ENCODE measurements around the gene IQGAP2. TPM values are rescaled to one million over a fixed set of nuclear protein-coding genes. Genes with fewer than 3 reads are reported as not detected.

The IQGAP2 gene
- total and polyA plus RNA-seq, 9 of the 15 experiments (the other 6 are each of a cell fraction or from before 2014, with no cell fraction given): 8.7 to 23.2 (median 17.4) TPM

DNA sequence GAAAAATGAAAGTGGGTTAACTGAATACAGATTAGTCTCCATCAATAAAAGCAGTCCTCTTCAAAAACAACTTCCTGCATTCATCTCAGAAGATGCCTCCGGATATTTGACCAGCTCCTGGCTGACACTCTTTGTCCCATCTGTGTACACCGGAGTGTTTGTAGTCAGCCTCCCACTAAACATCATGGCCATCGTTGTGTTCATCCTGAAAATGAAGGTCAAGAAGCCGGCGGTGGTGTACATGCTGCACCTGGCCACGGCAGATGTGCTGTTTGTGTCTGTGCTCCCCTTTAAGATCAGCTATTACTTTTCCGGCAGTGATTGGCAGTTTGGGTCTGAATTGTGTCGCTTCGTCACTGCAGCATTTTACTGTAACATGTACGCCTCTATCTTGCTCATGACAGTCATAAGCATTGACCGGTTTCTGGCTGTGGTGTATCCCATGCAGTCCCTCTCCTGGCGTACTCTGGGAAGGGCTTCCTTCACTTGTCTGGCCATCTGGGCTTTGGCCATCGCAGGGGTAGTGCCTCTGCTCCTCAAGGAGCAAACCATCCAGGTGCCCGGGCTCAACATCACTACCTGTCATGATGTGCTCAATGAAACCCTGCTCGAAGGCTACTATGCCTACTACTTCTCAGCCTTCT is 329.4 kb downstream of the IQGAP2 start (continued):
- TF ChIP-seq ATF1 (CRISPR knock-in tag; IDR thresholded peaks at IDR 0.05) (no peak), ATF1 (tag; IDR thresholded peaks at IDR 0.05) (no peak), MYC (IDR thresholded peaks at IDR 0.05; ENCODE audit: low read depth, low read length) (no peak), MYC (CRISPR knock-in tag; IDR thresholded peaks at IDR 0.05; ENCODE audit: borderline replicate concordance, low read depth) (no peak), ZNF707 (CRISPR knock-in tag; conservative IDR thresholded peaks at IDR 0.05) (no peak), NFE2 (IDR thresholded peaks at IDR 0.05; ENCODE audit: low read depth) (no peak), ZC3H8 (IDR thresholded peaks at IDR 0.05) (no peak)
- TF ChIP-seq, protein P1, sequence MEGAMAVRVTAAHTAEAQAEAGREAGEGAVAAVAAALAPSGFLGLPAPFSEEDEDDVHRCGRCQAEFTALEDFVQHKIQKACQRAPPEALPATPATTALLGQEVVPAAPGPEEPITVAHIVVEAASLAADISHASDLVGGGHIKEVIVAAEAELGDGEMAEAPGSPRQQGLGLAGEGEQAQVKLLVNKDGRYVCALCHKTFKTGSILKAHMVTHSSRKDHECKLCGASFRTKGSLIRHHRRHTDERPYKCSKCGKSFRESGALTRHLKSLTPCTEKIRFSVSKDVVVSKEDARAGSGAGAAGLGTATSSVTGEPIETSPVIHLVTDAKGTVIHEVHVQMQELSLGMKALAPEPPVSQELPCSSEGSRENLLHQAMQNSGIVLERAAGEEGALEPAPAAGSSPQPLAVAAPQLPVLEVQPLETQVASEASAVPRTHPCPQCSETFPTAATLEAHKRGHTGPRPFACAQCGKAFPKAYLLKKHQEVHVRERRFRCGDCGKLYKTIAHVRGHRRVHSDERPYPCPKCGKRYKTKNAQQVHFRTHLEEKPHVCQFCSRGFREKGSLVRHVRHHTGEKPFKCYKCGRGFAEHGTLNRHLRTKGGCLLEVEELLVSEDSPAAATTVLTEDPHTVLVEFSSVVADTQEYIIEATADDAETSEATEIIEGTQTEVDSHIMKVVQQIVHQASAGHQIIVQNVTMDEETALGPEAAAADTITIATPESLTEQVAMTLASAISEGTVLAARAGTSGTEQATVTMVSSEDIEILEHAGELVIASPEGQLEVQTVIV (CRISPR knock-in tag; IDR thresholded peaks at IDR 0.05; ENCODE audit: borderline replicate concordance): no peak
- TF ChIP-seq, protein P2, sequence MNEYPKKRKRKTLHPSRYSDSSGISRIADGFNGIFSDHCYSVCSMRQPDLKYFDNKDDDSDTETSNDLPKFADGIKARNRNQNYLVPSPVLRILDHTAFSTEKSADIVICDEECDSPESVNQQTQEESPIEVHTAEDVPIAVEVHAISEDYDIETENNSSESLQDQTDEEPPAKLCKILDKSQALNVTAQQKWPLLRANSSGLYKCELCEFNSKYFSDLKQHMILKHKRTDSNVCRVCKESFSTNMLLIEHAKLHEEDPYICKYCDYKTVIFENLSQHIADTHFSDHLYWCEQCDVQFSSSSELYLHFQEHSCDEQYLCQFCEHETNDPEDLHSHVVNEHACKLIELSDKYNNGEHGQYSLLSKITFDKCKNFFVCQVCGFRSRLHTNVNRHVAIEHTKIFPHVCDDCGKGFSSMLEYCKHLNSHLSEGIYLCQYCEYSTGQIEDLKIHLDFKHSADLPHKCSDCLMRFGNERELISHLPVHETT (CRISPR knock-in tag; conservative IDR thresholded peaks at IDR 0.05 in 1 of 2, IDR thresholded peaks at IDR 0.05 in 1 of 2): no peak
